Lower lobe of right lung (tissue), 2 donors: Measurements from ENCODE around the gene MYO1D. TPM values are rescaled to one million over a fixed set of nuclear protein-coding genes. Genes with fewer than 3 reads are reported as not detected.

Source experiments
- ATAC-seq, 2 donors: fragments of 200-7000 bp; cut with Tn5 transposase; one replicate each; pipeline ENCODE4 v1.9.1; 2020 to 2022; ENCODE audit warnings: mild to moderate bottlenecking in 2 of 2, moderate library complexity in 2 of 2
- DNase-seq: peaks from one replicate; pipeline ENCODE4 v3.0.0-alpha.2; 2020
- H3K27ac ChIP-seq: fragments of 200-600 bp; one replicate; pipeline ENCODE4 v1.8.0; 2022
- H3K27me3 ChIP-seq: fragments of 200-600 bp; one replicate; pipeline ENCODE4 v1.8.0; 2022; ENCODE audit warnings: low read depth
- H3K36me3 ChIP-seq: fragments of 200-600 bp; one replicate; pipeline ENCODE4 v1.8.0; 2022; ENCODE audit warnings: mild to moderate bottlenecking
- H3K4me1 ChIP-seq: fragments of 200-600 bp; one replicate; pipeline ENCODE4 v1.8.0; 2022
- H3K4me3 ChIP-seq: fragments of 200-600 bp; one replicate; pipeline ENCODE4 v1.8.0; 2022; ENCODE audit warnings: mild to moderate bottlenecking
- H3K9me3 ChIP-seq: fragments of 200-600 bp; one replicate; pipeline ENCODE4 v1.8.0; 2022
- intact Hi-C: fragments of 100-400 bp; cut with DNase I; formaldehyde crosslinking; loops from one replicate; pipeline ENCODE4 v1.11.0; 2022
- total RNA-seq: library from RNA; stranded (reverse); fragmentation: NEBNext Ultra II Directional; extraction: Animal tissue kit (Norgen Biotek cat#: 25700); gene quantifications from one replicate; pipeline ENCODE4 v1.2.1, GENCODE V29; 2021
- TF ChIP-seq, protein P1 (sequence below): fragments of 200-600 bp; IDR thresholded peaks from one replicate; pipeline ENCODE4 v1.8.0; 2022; ENCODE audit warnings: antibody characterized with exemption, mild to moderate bottlenecking
- donor health status: DM: no; HTN: yes; CAD: no; lungs with severe emphysema.

Gene MYO1D
- total RNA-seq, 1 donor from 2014 or later, result 58.0 TPM

DNA sequence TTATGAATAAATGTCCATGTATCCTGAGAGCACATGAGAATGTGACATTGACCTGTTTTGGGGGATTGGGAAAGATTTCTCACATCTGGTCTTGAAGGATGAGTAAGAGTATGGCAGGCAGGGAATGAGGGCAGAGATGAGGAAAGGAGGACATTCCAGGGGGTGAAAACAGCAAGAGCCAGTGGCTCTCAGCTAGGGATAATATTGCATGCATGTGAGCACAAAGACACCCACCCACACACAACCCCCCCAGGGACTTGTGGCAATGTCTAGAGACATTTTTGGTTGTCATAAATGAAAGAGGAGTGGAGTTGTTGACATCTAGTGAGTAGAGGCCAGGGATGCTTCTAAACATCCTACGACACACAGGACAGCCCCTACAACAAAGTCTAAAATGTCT is 6.0 kb downstream of the MYO1D start:
- ATAC-seq, result no peak
- no peak for DNase-seq
- no peaks in the 10 kb centered on the region for H3K9me3 ChIP-seq
- intact Hi-C loops, result loop anchor here (10.0 kb wide), 1 partner anchor 86 kb away; no protein-coding TSS in a partner anchor
- TF ChIP-seq, protein P1, sequence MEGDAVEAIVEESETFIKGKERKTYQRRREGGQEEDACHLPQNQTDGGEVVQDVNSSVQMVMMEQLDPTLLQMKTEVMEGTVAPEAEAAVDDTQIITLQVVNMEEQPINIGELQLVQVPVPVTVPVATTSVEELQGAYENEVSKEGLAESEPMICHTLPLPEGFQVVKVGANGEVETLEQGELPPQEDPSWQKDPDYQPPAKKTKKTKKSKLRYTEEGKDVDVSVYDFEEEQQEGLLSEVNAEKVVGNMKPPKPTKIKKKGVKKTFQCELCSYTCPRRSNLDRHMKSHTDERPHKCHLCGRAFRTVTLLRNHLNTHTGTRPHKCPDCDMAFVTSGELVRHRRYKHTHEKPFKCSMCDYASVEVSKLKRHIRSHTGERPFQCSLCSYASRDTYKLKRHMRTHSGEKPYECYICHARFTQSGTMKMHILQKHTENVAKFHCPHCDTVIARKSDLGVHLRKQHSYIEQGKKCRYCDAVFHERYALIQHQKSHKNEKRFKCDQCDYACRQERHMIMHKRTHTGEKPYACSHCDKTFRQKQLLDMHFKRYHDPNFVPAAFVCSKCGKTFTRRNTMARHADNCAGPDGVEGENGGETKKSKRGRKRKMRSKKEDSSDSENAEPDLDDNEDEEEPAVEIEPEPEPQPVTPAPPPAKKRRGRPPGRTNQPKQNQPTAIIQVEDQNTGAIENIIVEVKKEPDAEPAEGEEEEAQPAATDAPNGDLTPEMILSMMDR, result no peak
- no peak overlapping the region for H3K4me3 ChIP-seq
- peak overlapping the region; percentile 36 for H3K27ac ChIP-seq
- H3K36me3 ChIP-seq, result no peaks in the 10 kb centered on the region
- peaks cover 47% of the 10 kb centered on the region for H3K4me1 ChIP-seq
- no peaks in the 10 kb centered on the region for H3K27me3 ChIP-seq

DNA sequence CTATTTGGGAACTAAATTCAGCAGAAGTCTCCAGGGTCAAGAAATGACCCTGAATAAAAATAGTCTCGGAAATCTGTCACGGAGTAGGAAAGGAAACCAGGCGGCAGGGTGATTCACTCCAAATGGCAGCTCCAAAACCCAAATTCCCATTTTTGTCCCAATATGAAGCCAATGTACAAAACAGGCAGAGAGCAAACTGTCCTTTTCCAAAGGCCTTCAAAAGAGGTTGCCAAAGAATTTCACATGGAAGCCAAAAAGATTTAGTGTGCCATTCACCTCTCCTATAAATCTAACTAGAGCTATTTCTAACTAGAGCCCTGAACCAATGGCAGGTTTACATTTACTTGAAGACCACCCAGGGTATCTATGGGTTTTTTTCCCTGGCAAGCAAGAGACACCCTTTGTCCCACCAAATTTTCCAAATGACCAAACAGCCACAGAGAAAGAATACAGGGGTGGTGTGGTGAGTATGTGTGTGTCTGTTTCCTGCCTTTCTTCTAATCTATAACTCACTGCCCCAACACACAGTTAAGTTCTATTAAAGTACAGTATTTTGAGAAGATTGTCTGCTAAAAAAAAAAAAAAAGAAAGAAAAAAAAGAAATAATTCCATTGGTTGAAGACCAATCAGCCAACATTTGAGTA is 6.8 kb downstream of the MYO1D start:
- no peak for DNase-seq
- Histone ChIP-seq H3K4me1 (peaks cover 41% of the 10 kb centered on the region), H3K27ac (peak overlapping the region; percentile 36), H3K27me3 (no peaks in the 10 kb centered on the region), H3K36me3 (no peaks in the 10 kb centered on the region), H3K9me3 (no peaks in the 10 kb centered on the region), H3K4me3 (no peak overlapping the region)
- intact Hi-C loops, result loop anchor here (10.0 kb wide), 1 partner anchor 85 kb away; no protein-coding TSS in a partner anchor
- TF ChIP-seq, protein P1, result no peak
- ATAC-seq, result no peak

DNA sequence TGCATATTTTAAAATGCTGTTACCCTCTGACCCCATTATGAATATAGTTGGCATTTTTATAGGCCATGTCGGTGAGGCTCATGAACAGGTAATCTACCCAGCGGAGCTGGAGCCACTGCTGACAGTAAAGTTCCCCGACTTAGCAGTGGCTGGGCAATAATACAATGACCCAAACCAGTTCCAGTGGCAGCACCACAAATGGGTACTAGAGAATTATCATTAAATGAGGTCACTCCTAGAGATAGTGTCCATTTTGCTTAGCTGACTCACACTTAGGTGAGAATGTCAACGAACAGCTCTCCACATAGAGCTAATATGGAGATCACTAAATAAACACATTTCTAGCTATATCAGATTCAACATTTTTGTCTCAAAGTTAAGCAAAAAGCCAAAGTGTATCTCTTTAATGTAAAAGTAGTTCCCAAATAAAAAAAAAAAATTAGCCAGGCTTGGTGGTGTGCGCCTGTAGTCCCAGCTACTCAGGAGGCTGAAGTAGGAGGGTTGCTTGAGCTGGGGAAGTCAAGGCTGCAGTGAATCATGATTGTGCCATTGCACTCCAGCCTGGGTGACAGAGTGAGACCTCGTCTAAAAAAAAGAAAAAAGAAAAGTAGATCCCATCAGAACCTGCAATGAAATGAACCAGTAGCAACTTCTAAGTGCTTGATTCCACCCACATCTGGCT is 7.4 kb downstream of the MYO1D start:
- intact Hi-C loops, result loop anchor here (10.0 kb wide), 1 partner anchor 85 kb away; no protein-coding TSS in a partner anchor
- TF ChIP-seq, protein P1, result no peak
- Histone ChIP-seq H3K27ac (peak overlapping the region; percentile 36), H3K9me3 (no peaks in the 10 kb centered on the region), H3K4me3 (no peak overlapping the region), H3K36me3 (no peaks in the 10 kb centered on the region), H3K4me1 (peaks cover 41% of the 10 kb centered on the region), H3K27me3 (no peaks in the 10 kb centered on the region)
- ATAC-seq (peak in 1 of 2 donors; percentile 51), DNase-seq (no peak)

DNA sequence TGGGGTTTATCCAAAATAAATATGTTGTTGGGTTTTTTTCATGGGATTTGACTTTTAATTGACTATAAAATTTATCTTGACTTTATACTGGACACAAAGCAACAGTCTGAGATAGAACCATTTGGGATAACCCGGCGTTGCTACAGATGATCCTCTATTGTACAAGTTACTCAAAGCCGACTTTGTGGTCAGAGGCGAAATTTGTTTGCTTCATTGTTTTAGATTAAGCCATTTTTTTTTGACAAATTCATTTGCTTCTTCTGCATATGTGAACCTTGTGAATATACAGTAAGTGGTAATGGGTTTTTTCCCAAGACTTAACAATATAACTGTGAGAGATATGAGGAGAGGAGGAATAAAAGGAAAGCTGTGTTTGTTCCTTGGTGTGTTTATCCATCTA is 11.8 kb downstream of the MYO1D start:
- Histone ChIP-seq H3K27me3 (no peaks in the 10 kb centered on the region), H3K4me3 (no peak overlapping the region), H3K4me1 (peaks cover 20% of the 10 kb centered on the region), H3K9me3 (no peaks in the 10 kb centered on the region), H3K27ac (no peak overlapping the region), H3K36me3 (no peaks in the 10 kb centered on the region)
- ATAC-seq, result no peak
- intact Hi-C loops, result no loop called here
- TF ChIP-seq, protein P1, result no peak
- no peak for DNase-seq

DNA sequence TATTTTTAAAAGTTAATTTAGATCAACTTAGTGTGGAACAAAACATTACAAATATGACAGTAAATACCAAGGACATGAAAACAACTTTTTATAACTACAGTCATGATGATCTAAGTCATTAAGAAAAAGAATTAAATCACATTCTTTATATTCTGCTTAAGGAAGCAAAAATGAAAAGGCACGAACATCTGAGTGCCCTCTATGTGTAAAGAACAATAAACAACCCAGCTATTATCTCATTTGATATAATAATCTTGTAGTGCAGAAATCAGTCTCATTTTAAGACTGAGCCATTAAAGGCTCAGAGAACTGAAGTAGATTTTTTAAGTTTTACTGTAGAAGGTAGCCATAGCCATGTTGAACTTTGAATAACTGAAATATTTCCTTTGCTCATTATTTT is 13.4 kb downstream of the MYO1D start:
- intact Hi-C loops, result no loop called here
- H3K4me1 ChIP-seq, result peaks cover 5% of the 10 kb centered on the region
- ATAC-seq (no peak), DNase-seq (no peak)
- no peaks in the 10 kb centered on the region for H3K36me3 ChIP-seq
- H3K27me3 ChIP-seq, result no peaks in the 10 kb centered on the region
- no peak overlapping the region for H3K27ac ChIP-seq
- no peak overlapping the region for H3K4me3 ChIP-seq
- TF ChIP-seq, protein P1, result no peak
- H3K9me3 ChIP-seq, result no peaks in the 10 kb centered on the region
